ENCODE measurements around the gene ADAMTS9.

ADAMTS9 gene

GRCh38 chr3:64530434-64531049 lies 157.3 kb downstream of the ADAMTS9 start:
- Mint-ChIP-seq H3K9me3 (no peaks in the 10 kb centered on the region), H3K27me3 (peaks cover 9% of the 10 kb centered on the region), H3K4me1 (no peaks in the 10 kb centered on the region), H3K36me3 (no peaks in the 10 kb centered on the region), H3K27ac (no peak overlapping the region), H3K4me3 (no peak overlapping the region)

DNA sequence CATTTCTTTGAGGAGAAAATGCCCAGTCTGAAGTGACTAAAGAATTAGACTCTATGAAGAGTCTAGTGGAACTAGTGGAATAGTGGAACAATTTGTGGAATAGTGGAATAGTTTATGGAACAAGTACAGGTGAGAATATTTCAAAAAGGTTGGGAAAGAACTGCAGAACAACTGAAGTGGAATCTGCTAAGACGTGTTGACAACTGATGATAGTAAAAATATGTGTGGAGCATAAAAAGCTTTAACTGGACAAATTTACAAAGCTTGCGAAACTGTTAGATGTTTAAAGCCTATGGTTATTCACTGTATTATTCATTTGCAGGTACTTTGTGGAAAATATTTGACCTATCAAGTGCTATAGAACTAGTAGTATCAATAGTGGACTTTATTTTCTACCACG lies 164.5 kb downstream of the ADAMTS9 start:
- H3K36me3 Mint-ChIP-seq, result no peaks in the 10 kb centered on the region
- peaks cover 3% of the 10 kb centered on the region for H3K27me3 Mint-ChIP-seq
- no peaks in the 10 kb centered on the region for H3K9me3 Mint-ChIP-seq
- no peak overlapping the region for H3K4me3 Mint-ChIP-seq
- H3K4me1 Mint-ChIP-seq, result no peaks in the 10 kb centered on the region
- no peak overlapping the region for H3K27ac Mint-ChIP-seq

GRCh38 chr3:64520334-64520733 lies 167.5 kb downstream of the ADAMTS9 start:
- no peak overlapping the region for H3K27ac Mint-ChIP-seq
- H3K4me3 Mint-ChIP-seq, result no peak overlapping the region
- no peaks in the 10 kb centered on the region for H3K36me3 Mint-ChIP-seq
- H3K9me3 Mint-ChIP-seq, result no peaks in the 10 kb centered on the region
- H3K27me3 Mint-ChIP-seq, result peaks cover 2% of the 10 kb centered on the region
- H3K4me1 Mint-ChIP-seq, result no peaks in the 10 kb centered on the region

DNA sequence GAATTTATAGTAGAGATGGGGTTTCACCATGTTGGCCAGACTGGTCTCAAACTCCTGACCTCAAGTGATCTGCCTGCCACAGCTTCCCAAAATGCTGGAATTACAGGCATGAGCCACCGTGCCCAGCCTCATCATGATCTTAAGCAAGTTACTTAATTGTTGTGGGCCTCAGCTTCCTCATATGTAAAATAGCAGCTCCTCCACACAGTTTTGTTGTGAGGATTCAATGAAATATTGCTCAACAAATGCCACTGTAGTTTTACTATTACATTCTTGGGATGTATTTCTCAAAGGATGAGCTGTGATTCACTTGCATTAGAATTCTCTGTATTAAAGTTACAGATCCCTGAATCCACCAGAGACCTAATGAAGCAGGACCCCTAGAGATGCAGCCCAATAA lies 168.8 kb downstream of the ADAMTS9 start:
- Mint-ChIP-seq H3K27ac (no peak overlapping the region), H3K4me3 (no peak overlapping the region), H3K36me3 (no peaks in the 10 kb centered on the region), H3K27me3 (peaks cover 2% of the 10 kb centered on the region), H3K4me1 (no peaks in the 10 kb centered on the region), H3K9me3 (no peaks in the 10 kb centered on the region)

DNA sequence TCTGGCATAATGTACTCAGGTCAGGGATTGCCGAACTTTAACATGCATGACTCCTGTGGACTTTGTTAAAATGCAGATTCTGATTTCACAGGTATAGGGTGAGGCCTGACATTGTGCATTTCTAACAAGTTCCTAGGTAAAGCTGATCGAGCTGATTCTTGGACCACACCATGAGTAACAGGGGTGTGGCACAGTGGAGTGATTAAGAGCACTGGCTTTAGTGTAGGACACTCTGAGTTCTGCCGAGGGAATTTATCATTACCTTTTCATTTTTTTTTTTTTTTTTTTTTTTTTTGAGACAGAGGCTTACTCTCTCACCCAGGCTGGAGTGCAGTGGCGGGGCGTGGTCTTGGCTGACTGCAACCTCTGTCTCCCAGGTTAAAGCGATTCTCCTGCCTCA lies 169.3 kb downstream of the ADAMTS9 start:
- H3K4me1 Mint-ChIP-seq, result no peaks in the 10 kb centered on the region
- H3K27ac Mint-ChIP-seq, result no peak overlapping the region
- peaks cover 2% of the 10 kb centered on the region for H3K27me3 Mint-ChIP-seq

GRCh38 chr3:64514889-64515288 lies 172.9 kb downstream of the ADAMTS9 start:
- no peak overlapping the region for H3K27ac Mint-ChIP-seq
- no peak overlapping the region for H3K4me3 Mint-ChIP-seq
- no peaks in the 10 kb centered on the region for H3K36me3 Mint-ChIP-seq
- H3K27me3 Mint-ChIP-seq, result peaks cover 2% of the 10 kb centered on the region
- H3K9me3 Mint-ChIP-seq, result no peaks in the 10 kb centered on the region
- no peaks in the 10 kb centered on the region for H3K4me1 Mint-ChIP-seq

More for the DNA sequence above, 169.3 kb downstream of the ADAMTS9 start:
- Mint-ChIP-seq H3K9me3 (no peaks in the 10 kb centered on the region), H3K36me3 (no peaks in the 10 kb centered on the region), H3K4me3 (no peak overlapping the region)

GRCh38 chr3:64509206-64509605 lies 178.6 kb downstream of the ADAMTS9 start:
- H3K4me3 Mint-ChIP-seq, result no peak overlapping the region
- H3K36me3 Mint-ChIP-seq, result no peaks in the 10 kb centered on the region
- H3K27me3 Mint-ChIP-seq, result peaks cover 1% of the 10 kb centered on the region
- no peaks in the 10 kb centered on the region for H3K9me3 Mint-ChIP-seq
- no peak overlapping the region for H3K27ac Mint-ChIP-seq
- no peaks in the 10 kb centered on the region for H3K4me1 Mint-ChIP-seq

GRCh38 chr3:64508140-64508539 lies 179.7 kb downstream of the ADAMTS9 start:
- no peak overlapping the region for H3K27ac Mint-ChIP-seq
- no peaks in the 10 kb centered on the region for H3K36me3 Mint-ChIP-seq
- no peaks in the 10 kb centered on the region for H3K4me1 Mint-ChIP-seq
- no peak overlapping the region for H3K4me3 Mint-ChIP-seq
- no peaks in the 10 kb centered on the region for H3K9me3 Mint-ChIP-seq
- peaks cover 1% of the 10 kb centered on the region for H3K27me3 Mint-ChIP-seq

DNA sequence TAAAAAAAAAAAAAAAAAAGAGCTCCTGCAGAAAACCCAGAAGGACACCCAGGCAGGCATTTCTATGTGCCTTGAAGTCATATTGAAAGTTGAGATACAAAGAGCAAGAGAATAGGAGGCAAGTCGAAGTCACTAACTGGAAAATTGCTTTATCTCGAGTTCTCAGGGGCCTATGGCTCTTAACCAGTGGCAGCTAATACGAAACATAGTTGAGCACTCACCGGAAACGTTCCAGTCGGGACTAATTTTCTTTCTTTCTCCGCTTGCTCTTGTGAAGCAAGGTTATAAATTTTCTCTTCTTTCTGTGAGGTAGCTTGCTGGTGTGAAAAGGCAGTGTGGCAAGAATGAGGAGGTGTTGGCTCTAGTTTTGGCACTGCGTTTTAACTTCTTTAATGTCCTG lies 181.5 kb downstream of the ADAMTS9 start:
- Mint-ChIP-seq H3K27me3 (peaks cover 1% of the 10 kb centered on the region), H3K9me3 (no peaks in the 10 kb centered on the region), H3K27ac (no peak overlapping the region), H3K4me3 (no peak overlapping the region), H3K4me1 (no peaks in the 10 kb centered on the region), H3K36me3 (no peaks in the 10 kb centered on the region)

DNA sequence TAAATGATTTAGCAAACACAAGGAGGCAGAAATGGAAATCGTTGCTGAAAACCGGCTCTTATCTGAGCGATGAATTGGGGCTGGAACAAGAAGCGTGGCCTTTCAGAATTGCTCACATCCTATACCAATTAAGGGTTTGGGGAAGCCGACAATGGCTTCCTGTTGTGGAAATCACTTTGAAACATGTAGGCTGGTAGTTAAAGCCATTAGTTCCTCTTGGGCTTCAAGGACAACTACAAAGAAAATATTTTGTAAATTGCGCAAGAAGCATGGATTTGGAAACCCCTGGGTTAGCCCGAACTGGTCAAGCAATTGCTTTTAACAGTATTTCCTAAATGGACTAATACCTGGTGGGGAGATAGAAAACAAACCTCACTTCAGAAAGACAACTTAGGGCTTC lies 182.4 kb downstream of the ADAMTS9 start:
- Mint-ChIP-seq H3K27me3 (peaks cover 1% of the 10 kb centered on the region), H3K27ac (no peak overlapping the region), H3K4me3 (no peak overlapping the region), H3K36me3 (no peaks in the 10 kb centered on the region), H3K4me1 (no peaks in the 10 kb centered on the region), H3K9me3 (no peaks in the 10 kb centered on the region)

GRCh38 chr3:64502284-64502683 lies 185.5 kb downstream of the ADAMTS9 start:
- Mint-ChIP-seq H3K4me1 (no peaks in the 10 kb centered on the region), H3K4me3 (no peak overlapping the region), H3K36me3 (no peaks in the 10 kb centered on the region), H3K9me3 (no peaks in the 10 kb centered on the region), H3K27ac (no peak overlapping the region), H3K27me3 (peaks cover 5% of the 10 kb centered on the region)

DNA sequence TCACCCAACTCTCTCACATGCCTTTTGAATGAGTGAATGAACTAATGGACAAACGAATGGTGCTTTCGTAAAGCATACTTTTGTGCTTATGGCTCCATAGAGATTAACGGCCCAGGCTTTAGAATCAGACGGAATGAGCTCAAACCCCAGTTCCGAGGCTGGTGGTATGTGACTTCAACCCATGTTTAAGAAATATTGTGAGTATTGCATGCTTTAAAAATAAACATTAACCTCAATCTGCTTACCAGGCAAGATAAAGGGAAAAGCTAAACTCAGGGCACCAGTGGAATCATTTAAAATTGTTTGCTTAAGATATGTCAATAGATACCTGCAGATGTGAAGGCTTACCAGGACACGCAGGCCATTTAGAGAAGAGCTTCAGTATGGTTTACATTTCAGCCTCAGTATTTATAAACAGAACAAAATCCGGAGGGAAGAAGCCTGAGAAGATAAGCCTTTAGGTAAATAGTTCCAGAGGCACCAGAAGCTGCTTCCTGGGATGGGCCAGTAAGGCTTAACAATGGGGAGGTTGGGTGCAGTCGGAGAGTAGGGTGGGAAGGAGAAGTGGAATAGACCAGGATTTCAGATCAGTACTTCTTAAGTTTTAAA lies 186.4 kb downstream of the ADAMTS9 start:
- Mint-ChIP-seq H3K27ac (no peak overlapping the region), H3K4me3 (no peak overlapping the region), H3K27me3 (peaks cover 7% of the 10 kb centered on the region), H3K4me1 (no peaks in the 10 kb centered on the region), H3K9me3 (no peaks in the 10 kb centered on the region), H3K36me3 (no peaks in the 10 kb centered on the region)

DNA sequence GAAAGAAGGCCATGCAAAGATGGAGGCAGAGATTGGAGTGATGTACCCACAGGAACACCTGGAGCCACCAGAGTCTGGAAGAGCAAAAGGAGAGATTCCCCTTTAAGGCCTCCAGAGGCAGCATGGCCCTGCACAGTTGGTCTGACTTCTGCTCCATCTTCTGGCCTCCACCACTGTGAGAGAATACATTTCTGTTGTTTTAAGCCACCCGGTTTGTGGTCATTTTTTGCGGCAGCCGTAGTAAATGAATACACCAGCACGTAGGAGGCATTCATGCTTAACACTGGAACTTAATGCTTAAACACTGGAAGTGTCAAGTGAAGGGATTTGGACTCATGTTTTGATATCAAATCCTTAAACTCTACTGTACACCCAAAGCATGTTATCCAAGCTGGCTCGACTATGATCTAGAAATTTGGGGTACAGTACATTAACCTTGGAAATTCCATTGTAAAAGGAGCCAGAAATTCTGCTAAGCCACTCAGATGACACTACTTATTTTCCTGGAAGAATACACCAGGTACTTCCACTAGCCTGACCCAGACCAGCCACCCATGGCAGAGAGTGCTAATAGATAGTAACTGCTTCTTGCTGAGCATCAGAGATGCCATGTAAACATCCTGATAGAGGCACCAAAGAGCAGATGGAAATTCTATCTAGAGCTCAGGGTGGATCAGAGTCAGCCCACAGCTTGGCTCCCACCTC lies 190.9 kb downstream of the ADAMTS9 start:
- H3K9me3 Mint-ChIP-seq, result no peaks in the 10 kb centered on the region

DNA sequence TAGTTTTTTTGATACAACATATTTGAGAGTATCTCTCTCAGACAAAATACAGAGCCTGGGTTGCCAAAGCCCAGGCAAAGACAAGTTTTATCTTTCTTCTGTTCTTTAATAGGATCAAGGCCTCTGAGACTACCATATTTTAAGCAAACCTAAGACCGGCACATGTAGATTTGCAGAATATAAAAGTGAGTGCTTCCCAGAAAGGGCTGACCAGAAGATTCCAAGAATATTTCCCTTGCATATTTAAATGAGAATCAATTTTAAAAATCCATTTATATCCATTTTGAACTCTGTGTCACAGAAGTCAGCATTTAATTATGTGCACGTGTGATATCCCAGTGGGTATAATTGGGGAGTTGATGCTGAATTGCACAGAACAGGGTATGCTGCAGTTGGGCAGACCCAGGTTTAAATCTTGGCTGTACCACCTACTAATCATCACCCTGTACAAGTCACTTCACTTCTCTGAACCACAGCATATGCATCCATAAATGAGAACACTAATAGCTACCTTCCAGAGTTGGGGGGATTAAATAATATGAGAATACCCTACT lies 191.9 kb downstream of the ADAMTS9 start:
- Mint-ChIP-seq H3K36me3 (no peaks in the 10 kb centered on the region), H3K4me3 (no peak overlapping the region), H3K9me3 (no peaks in the 10 kb centered on the region), H3K27ac (no peak overlapping the region), H3K27me3 (peaks cover 29% of the 10 kb centered on the region), H3K4me1 (no peaks in the 10 kb centered on the region)

More for the DNA sequence above, 190.9 kb downstream of the ADAMTS9 start:
- Mint-ChIP-seq H3K27me3 (peaks cover 20% of the 10 kb centered on the region), H3K4me3 (no peak overlapping the region), H3K27ac (no peak overlapping the region), H3K36me3 (no peaks in the 10 kb centered on the region), H3K4me1 (no peaks in the 10 kb centered on the region)

DNA sequence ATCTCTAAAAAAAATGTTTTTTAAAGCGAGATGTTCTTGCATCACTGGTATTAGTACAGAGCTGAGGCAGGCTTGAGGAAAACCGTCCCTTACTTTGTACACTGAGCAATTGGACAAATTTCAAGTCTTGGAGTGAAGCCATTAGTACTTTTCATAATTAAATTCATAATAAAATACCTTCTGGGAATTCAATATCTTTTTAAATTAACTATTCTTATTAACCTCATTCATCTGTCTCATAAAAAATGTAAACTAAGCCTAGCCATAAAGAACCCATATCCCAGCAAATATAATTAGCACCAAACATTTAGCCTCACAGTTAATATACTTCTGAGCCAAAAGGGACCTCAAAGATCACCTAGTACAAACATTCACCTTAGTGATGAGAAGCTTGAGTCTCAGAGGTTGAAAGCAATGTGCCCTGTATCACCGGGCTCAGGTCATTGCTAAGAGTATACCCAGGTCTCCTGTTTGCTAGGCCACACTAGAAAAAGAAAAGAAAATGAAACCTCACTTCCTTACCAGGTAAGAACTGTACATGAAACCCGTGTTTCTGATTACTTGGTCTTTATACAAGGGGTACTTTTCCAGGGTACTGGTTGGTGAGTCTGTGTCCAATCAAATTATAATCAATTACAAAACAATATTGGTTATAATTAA lies 192.5 kb downstream of the ADAMTS9 start:
- Mint-ChIP-seq H3K9me3 (no peaks in the 10 kb centered on the region), H3K4me1 (no peaks in the 10 kb centered on the region), H3K27me3 (peaks cover 32% of the 10 kb centered on the region), H3K36me3 (no peaks in the 10 kb centered on the region), H3K4me3 (no peak overlapping the region), H3K27ac (no peak overlapping the region)

- H3K36me3 Mint-ChIP-seq, result no peaks in the 10 kb centered on the region
- peaks cover 36% of the 10 kb centered on the region for H3K27me3 Mint-ChIP-seq
- no peak overlapping the region for H3K27ac Mint-ChIP-seq
- no peaks in the 10 kb centered on the region for H3K4me1 Mint-ChIP-seq
- H3K4me3 Mint-ChIP-seq, result no peak overlapping the region
- no peaks in the 10 kb centered on the region for H3K9me3 Mint-ChIP-seq
Measured at GRCh38 chr3:64494526-64494925, 193.3 kb downstream of the ADAMTS9 start.

All from activated naive CD4-positive, alpha-beta T cell treated with anti-CD3 and anti-CD28 coated beads, Interleukin-2, amount 50 U/mL, for 24 hours (primary cell).